Esophagus squamous epithelium (tissue), 4 donors: ENCODE data around the gene DPP4.

Source experiments
- CTCF ChIP-seq, 6 experiments: fragments of 450-650 bp in 4 of 6; fragments of 200-600 bp in 2 of 6; sonication (generic) in 2 of 6; IDR thresholded peaks; one replicate each; pipeline ENCODE4 v1.5.1; 2016 to 2019; ENCODE audit warnings: antibody characterized with exemption in 6 of 6, mild to moderate bottlenecking in 4 of 6, moderate library complexity in 4 of 6
- POLR2A ChIP-seq, 4 donors: fragments of 450-650 bp; IDR thresholded peaks; one replicate each; pipeline ENCODE4 v1.6.1; 2017; ENCODE audit warnings: antibody characterized with exemption in 4 of 4, mild to moderate bottlenecking in 4 of 4, moderate library complexity in 3 of 4

- TF ChIP-seq CTCF (IDR thresholded peaks at IDR 0.05) (no peak), POLR2A (IDR thresholded peaks at IDR 0.05) (no peak)
Observed at GRCh38 chr2:161997916-161998471, 76.0 kb downstream of the DPP4 start.
